ENCODE measurements around the gene POLR3H. TPM values are rescaled to one million over a fixed set of nuclear protein-coding genes. Genes with fewer than 3 reads are reported as not detected.

The POLR3H gene
- total and polyA plus RNA-seq, 7 donors, result 13.1 to 28.6 (median 18.4) TPM

DNA sequence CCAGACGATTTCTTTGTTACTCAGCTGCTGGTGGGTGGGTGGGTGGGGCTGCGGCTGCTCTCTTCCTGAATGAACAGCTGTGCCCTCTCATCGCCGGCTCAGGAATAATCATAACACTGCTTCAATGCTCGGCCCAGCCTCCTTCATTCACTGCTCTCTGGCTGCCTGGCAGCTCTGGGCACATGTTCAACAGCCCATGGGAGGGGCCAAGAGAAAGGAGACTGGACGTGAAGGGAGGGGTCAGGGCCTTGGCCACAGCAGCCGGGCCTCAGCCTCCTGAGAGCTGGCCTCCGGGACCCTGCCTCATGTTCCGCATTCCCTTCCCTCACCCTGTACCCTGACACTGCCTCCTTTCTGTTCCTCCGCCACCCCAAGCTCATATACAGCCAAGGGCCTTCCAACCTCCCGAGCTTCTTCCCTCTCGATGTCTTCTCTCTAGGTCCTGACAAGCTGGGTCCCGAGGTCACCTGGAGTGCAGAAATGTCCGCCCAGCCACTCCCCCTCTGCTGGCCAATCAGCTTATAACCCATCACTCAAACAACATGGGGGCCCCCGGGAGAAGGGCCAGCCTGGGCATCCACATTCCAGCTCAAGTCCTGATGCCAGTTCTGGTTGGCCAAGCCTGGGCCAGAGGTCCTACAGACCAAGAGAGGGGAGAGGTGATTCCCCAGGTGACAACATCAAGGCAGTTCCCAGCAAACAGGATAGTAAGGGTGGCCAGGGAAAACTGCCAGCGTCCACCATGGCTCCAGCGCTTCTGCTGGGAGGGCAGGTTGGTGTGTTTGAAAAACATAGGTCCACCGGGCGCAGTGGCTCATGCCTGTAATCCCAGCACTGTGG lies 13.4 kb upstream of the POLR3H start:
- Histone ChIP-seq H3K36me3 (ENCODE audit: insufficient read depth in 1 of 2, low read depth in 1 of 2) (no peaks in the 10 kb centered on the region), H3K27ac (no peak overlapping the region), H3K27me3 (ENCODE audit: insufficient read depth in 3 of 3, low read length in 2 of 3) (peaks cover 0 to 13% (median 5%) of the 10 kb centered on the region in 3 donors), H3K4me3 (no peak overlapping the region), H3K4me1 (no peaks in the 10 kb centered on the region), H3K9me3 (no peaks in the 10 kb centered on the region)
- peak in 1 of 2 donors; percentile 50 for DNase-seq
- intact Hi-C loops (cut with DNase I), result no loop called here
- WGBS, 3 donors, result 34 to 41% (median 40%) methylated on average over 19 of the region's 19 CpGs
- peak in 2 of 4 donors; percentile 29 to 30 for ATAC-seq
- TF ChIP-seq, protein P1, sequence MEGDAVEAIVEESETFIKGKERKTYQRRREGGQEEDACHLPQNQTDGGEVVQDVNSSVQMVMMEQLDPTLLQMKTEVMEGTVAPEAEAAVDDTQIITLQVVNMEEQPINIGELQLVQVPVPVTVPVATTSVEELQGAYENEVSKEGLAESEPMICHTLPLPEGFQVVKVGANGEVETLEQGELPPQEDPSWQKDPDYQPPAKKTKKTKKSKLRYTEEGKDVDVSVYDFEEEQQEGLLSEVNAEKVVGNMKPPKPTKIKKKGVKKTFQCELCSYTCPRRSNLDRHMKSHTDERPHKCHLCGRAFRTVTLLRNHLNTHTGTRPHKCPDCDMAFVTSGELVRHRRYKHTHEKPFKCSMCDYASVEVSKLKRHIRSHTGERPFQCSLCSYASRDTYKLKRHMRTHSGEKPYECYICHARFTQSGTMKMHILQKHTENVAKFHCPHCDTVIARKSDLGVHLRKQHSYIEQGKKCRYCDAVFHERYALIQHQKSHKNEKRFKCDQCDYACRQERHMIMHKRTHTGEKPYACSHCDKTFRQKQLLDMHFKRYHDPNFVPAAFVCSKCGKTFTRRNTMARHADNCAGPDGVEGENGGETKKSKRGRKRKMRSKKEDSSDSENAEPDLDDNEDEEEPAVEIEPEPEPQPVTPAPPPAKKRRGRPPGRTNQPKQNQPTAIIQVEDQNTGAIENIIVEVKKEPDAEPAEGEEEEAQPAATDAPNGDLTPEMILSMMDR (IDR thresholded peaks at IDR 0.05), result no peak

DNA sequence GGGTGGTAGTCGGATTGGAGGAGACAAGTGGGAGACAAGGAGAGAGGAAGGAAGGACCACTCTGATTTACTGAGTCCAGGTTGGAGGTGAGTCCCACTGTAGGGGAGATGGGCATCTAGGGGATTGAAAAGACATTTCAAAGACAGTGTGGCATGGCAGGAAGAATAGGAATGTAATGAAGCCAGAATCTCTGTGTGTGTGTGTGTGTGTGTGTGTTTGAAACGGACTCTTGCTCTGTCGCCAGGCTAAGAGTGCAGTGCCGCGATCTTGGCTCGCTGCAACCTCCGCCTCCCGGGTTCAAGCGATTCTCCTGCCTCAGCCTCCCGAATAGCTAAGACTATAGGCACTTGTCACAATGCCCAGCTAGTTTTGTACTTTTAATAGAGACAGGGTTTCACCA lies 12.3 kb upstream of the POLR3H start:
- TF ChIP-seq, protein P1 (IDR thresholded peaks at IDR 0.05), result no peak
- WGBS, 3 donors, result 68 to 74% (median 70%) methylated on average over 10 of the region's 10 CpGs
- ATAC-seq (no peak), DNase-seq (no peak)
- Histone ChIP-seq H3K36me3 (ENCODE audit: insufficient read depth in 1 of 2, low read depth in 1 of 2) (no peaks in the 10 kb centered on the region), H3K9me3 (no peaks in the 10 kb centered on the region), H3K27me3 (ENCODE audit: insufficient read depth in 3 of 3, low read length in 2 of 3) (peaks cover 0 to 13% (median 5%) of the 10 kb centered on the region in 3 donors), H3K4me1 (no peaks in the 10 kb centered on the region), H3K27ac (no peak overlapping the region), H3K4me3 (no peak overlapping the region)
- intact Hi-C loops (cut with DNase I), result no loop called here

DNA sequence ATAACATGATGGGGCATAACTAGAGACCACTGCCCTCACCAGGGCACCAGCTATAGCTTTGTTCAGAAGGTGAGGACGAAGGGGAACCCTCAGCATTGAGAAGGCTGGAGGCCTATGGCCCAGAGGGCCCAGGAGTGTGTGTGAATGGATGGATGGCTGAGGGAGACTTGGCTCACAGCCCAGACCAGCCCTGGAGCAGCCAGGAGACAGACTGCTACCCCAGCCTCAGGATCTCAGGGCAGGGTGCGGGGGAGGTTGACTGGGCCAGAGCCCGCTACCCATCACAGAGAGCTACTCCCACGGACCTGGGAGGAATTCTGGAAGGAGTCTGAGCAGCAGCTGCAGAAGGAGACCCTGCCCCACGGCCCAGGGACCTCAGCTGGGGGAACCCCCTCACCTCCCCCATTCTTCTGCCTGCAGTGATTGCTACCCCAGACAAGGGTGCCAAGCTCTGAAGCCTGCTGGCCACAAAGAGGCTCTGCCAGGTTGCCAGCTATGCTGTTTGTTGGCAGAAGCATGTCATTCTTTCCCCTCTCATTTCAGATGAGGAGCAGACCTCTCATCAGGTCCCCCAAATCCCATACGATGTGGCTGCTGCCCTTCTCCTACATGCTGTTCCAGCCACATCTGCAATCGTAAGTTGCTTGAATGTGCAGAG lies 11.2 kb upstream of the POLR3H start:
- Histone ChIP-seq H3K36me3 (ENCODE audit: insufficient read depth in 1 of 2, low read depth in 1 of 2) (no peaks in the 10 kb centered on the region), H3K4me3 (no peak overlapping the region), H3K27me3 (ENCODE audit: insufficient read depth in 3 of 3, low read length in 2 of 3) (peaks cover 0 to 13% (median 0%) of the 10 kb centered on the region in 3 donors), H3K4me1 (no peaks in the 10 kb centered on the region), H3K27ac (no peak overlapping the region), H3K9me3 (no peaks in the 10 kb centered on the region)
- TF ChIP-seq, protein P1 (IDR thresholded peaks at IDR 0.05), result no peak
- intact Hi-C loops (cut with DNase I), result no loop called here
- ATAC-seq, result no peak
- no peak for DNase-seq
- 71 to 83% (median 77%) methylated on average over 6 to 7 of the region's 7 CpGs for WGBS, 3 donors

DNA sequence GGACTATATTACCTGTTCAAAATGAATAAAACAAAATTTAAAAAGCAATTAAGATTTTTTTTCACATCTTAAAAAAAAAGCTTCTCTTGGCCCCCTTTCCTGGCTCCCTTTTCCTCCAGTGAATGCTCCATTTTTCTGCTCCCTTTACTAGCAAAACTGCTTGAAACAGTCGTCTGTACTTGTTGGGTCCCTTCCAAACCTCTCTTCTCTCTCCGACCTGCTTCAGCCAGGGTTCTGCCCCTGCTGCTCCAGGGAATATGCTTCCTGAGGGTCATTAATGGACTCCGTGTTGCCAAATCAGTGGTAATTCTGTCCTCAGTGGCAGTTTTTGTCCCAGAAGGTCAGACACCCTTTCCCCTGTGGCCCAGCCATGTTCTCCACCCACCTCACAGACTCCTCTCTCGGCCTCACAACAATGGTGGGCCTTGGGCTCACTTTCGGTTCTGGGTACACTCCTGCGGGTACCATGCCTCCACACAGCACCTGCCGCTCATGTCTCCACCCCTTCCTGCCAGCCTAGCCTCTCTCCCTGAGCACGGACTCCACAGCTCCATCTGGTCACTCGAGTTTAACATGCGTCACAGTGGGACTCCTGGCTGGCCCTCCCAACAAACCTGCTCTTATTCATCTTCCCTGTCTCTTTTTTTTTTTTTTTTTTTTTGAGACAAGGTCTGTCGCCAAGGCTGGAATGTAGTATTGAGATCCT lies 7.8 kb upstream of the POLR3H start:
- Histone ChIP-seq H3K27ac (no peak overlapping the region), H3K9me3 (no peaks in the 10 kb centered on the region), H3K36me3 (ENCODE audit: insufficient read depth in 1 of 2, low read depth in 1 of 2) (no peaks in the 10 kb centered on the region), H3K4me3 (no peak overlapping the region), H3K27me3 (ENCODE audit: insufficient read depth in 3 of 3, low read length in 2 of 3) (peaks cover 0 to 9% (median 0%) of the 10 kb centered on the region in 3 donors), H3K4me1 (no peaks in the 10 kb centered on the region)
- ATAC-seq, result no peak
- WGBS, 3 donors, result 41 to 51% (median 43%) methylated on average over 10 to 11 of the region's 11 CpGs
- no peak for DNase-seq
- intact Hi-C loops (cut with DNase I), result no loop called here
- TF ChIP-seq, protein P1 (IDR thresholded peaks at IDR 0.05), result no peak

Data from psoas muscle (tissue), 8 donors.